ENCODE data around the gene SELENOW.

GRCh38 chr19:47742634-47743033 is 35.9 kb upstream of the SELENOW start:
- TF ChIP-seq CTCF (IDR thresholded peaks at IDR 0.05) (no peak), POLR2A (IDR thresholded peaks at IDR 0.05) (no peak)
